ENCODE data around the gene DCDC2C. TPM values are rescaled to one million over a fixed set of nuclear protein-coding genes. Genes with fewer than 3 reads are reported as not detected.

Gene DCDC2C
- total RNA-seq, 1 experiment from 2014 or later, result not detected

GRCh38 chr2:3776311-3776710, 72.9 kb downstream of the DCDC2C start:
- ChIA-PET CTCF (interaction anchor here (0.6 to 0.8 kb wide), 2 partner anchors 85 to 1986 kb away, joined by 3 read pairs; no protein-coding TSS in a partner anchor), POLR2A (no interaction called here)
- H3K27me3 Mint-ChIP-seq (ENCODE audit: insufficient read depth, unreplicated experiment), result peaks cover 43% of the 10 kb centered on the region
- no peak overlapping the region for H3K27ac Mint-ChIP-seq (ENCODE audit: low read depth, unreplicated experiment)
- intact Hi-C loops (cut with micrococcal nuclease), result no loop called here
- no peak overlapping the region for H3K4me3 Mint-ChIP-seq (ENCODE audit: unreplicated experiment)
- no peaks in the 10 kb centered on the region for H3K36me3 Mint-ChIP-seq (ENCODE audit: insufficient read depth, unreplicated experiment)
- no TSS peak for BruUV-seq (replicated peaks)
- H3K4me1 Mint-ChIP-seq (ENCODE audit: insufficient read depth, unreplicated experiment), result peaks cover 6% of the 10 kb centered on the region
- no peaks in the 10 kb centered on the region for H3K9me3 Mint-ChIP-seq (ENCODE audit: unreplicated experiment)
- no peak for TF ChIP-seq CTCF (IDR thresholded peaks at IDR 0.05; ENCODE audit: unreplicated experiment)
- no peak for DNase-seq (ENCODE audit: unreplicated experiment)

- POLR2A ChIA-PET, result no interaction called here
- CTCF ChIA-PET, result interaction anchor here (1.5 kb wide), 1 partner anchor 50 kb away, joined by 8 read pairs; no protein-coding TSS in a partner anchor
- DNase-seq (ENCODE audit: unreplicated experiment), result no peak
Measured at GRCh38 chr2:3777966-3778365, 74.6 kb downstream of the DCDC2C start.

GRCh38 chr2:3778851-3779495, 75.6 kb downstream of the DCDC2C start:
- TF ChIP-seq CTCF (IDR thresholded peaks at IDR 0.05; ENCODE audit: unreplicated experiment), result no peak
- no peak for DNase-seq (ENCODE audit: unreplicated experiment)
- H3K4me3 Mint-ChIP-seq (ENCODE audit: unreplicated experiment), result no peak overlapping the region
- no TSS peak for BruUV-seq (replicated peaks)
- H3K27ac Mint-ChIP-seq (ENCODE audit: low read depth, unreplicated experiment), result no peak overlapping the region
- intact Hi-C loops (cut with micrococcal nuclease), result no loop called here
- POLR2A ChIA-PET, result no interaction called here
- H3K4me1 Mint-ChIP-seq (ENCODE audit: insufficient read depth, unreplicated experiment), result peaks cover 6% of the 10 kb centered on the region
- H3K27me3 Mint-ChIP-seq (ENCODE audit: insufficient read depth, unreplicated experiment), result peaks cover 32% of the 10 kb centered on the region
- H3K9me3 Mint-ChIP-seq (ENCODE audit: unreplicated experiment), result no peaks in the 10 kb centered on the region
- CTCF ChIA-PET, result interaction anchor here (0.7 to 2.1 kb wide), 12 partner anchors 11 to 1234 kb away, joined by 3 to 8 read pairs (median 3); no protein-coding TSS in a partner anchor
- H3K36me3 Mint-ChIP-seq (ENCODE audit: insufficient read depth, unreplicated experiment), result no peaks in the 10 kb centered on the region

More at GRCh38 chr2:3777966-3778365, 74.6 kb downstream of the DCDC2C start:
- no TSS peak for BruUV-seq (replicated peaks)
- H3K4me3 Mint-ChIP-seq (ENCODE audit: unreplicated experiment), result no peak overlapping the region
- H3K36me3 Mint-ChIP-seq (ENCODE audit: insufficient read depth, unreplicated experiment), result no peaks in the 10 kb centered on the region
- H3K27ac Mint-ChIP-seq (ENCODE audit: low read depth, unreplicated experiment), result no peak overlapping the region
- H3K4me1 Mint-ChIP-seq (ENCODE audit: insufficient read depth, unreplicated experiment), result peaks cover 6% of the 10 kb centered on the region
- no peaks in the 10 kb centered on the region for H3K9me3 Mint-ChIP-seq (ENCODE audit: unreplicated experiment)
- intact Hi-C loops (cut with micrococcal nuclease), result no loop called here
- H3K27me3 Mint-ChIP-seq (ENCODE audit: insufficient read depth, unreplicated experiment), result peaks cover 37% of the 10 kb centered on the region
- no peak for TF ChIP-seq CTCF (IDR thresholded peaks at IDR 0.05; ENCODE audit: unreplicated experiment)

- no TSS peak for BruUV-seq (replicated peaks)
- no peaks in the 10 kb centered on the region for H3K9me3 Mint-ChIP-seq (ENCODE audit: unreplicated experiment)
- H3K4me1 Mint-ChIP-seq (ENCODE audit: insufficient read depth, unreplicated experiment), result peaks cover 7% of the 10 kb centered on the region
- no peaks in the 10 kb centered on the region for H3K36me3 Mint-ChIP-seq (ENCODE audit: insufficient read depth, unreplicated experiment)
- ChIA-PET POLR2A (no interaction called here), CTCF (interaction anchor here (0.6 to 5.9 kb wide), 15 partner anchors 11 to 1234 kb away, joined by 3 to 32 read pairs (median 4); no protein-coding TSS in a partner anchor)
- H3K27ac Mint-ChIP-seq (ENCODE audit: low read depth, unreplicated experiment), result no peak overlapping the region
- H3K4me3 Mint-ChIP-seq (ENCODE audit: unreplicated experiment), result no peak overlapping the region
- H3K27me3 Mint-ChIP-seq (ENCODE audit: insufficient read depth, unreplicated experiment), result peaks cover 32% of the 10 kb centered on the region
- no peak for DNase-seq (ENCODE audit: unreplicated experiment)
- intact Hi-C loops (cut with micrococcal nuclease), result loop anchor here (1.0 kb wide), 1 partner anchor 41 kb away; no protein-coding TSS in a partner anchor
- TF ChIP-seq CTCF (IDR thresholded peaks at IDR 0.05; ENCODE audit: unreplicated experiment), result no peak
Measured at GRCh38 chr2:3779496-3780049, 76.2 kb downstream of the DCDC2C start.

Data from MCF 10A (cell line).